ENCODE measurements around the gene WNT7B. TPM values are rescaled to one million over a fixed set of nuclear protein-coding genes. Genes with fewer than 3 reads are reported as not detected.

The WNT7B gene
- total RNA-seq, 1 donor from 2014 or later: 0.15 TPM

DNA sequence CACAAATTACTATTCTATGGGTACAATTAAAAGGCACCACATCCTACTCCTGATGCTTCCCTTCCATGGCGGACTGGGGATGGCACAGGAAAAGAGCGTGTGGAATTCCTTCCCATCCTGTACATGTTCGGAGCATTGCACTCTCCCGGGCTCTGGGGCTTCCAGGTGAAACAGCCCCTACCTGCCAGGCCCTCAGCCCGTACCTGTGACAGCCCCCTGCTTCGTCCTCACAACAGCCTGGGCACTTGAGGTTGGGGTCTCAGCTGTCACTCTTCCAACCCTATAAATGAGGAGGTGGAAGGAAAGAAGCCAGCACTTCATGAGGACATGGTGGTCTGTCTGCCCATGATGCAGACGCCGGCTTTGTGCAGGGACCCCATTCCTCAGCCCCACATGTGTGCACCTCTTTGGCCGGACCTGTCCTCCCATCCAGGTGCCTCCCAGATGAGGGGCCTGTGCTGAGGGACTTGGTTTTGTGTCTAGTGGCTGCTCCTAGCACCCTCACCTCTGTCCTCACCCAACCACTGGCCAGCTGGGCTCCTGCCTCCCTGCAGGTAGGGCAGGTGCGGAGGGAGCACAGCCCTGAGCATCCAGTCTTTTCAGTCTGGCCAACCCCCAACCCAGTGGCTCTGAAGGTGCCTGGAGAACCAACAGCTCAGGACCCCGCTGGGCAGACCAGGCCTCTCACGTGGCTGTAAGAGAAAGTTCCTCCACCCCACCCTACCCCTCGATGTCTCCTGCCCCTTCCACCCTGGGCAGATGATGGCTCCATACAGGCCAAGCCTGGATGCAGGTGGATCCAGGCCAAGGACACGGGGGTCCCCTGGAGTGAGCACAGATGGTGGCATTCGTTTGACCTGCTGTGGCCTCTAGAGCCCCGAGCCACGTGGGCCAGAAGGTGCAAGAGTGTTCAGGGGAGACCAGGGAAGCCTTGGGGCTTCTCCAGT lies 23.4 kb upstream of the WNT7B start:
- no peaks in the 10 kb centered on the region for H3K27me3 Mint-ChIP-seq (ENCODE audit: low read depth)
- DNase-seq (ENCODE audit: low spot score): peak; percentile 73
- no peak overlapping the region for H3K27ac Mint-ChIP-seq (ENCODE audit: unreplicated experiment)
- H3K4me3 Mint-ChIP-seq (ENCODE audit: unreplicated experiment): no peak overlapping the region
- TF ChIP-seq, protein P1, sequence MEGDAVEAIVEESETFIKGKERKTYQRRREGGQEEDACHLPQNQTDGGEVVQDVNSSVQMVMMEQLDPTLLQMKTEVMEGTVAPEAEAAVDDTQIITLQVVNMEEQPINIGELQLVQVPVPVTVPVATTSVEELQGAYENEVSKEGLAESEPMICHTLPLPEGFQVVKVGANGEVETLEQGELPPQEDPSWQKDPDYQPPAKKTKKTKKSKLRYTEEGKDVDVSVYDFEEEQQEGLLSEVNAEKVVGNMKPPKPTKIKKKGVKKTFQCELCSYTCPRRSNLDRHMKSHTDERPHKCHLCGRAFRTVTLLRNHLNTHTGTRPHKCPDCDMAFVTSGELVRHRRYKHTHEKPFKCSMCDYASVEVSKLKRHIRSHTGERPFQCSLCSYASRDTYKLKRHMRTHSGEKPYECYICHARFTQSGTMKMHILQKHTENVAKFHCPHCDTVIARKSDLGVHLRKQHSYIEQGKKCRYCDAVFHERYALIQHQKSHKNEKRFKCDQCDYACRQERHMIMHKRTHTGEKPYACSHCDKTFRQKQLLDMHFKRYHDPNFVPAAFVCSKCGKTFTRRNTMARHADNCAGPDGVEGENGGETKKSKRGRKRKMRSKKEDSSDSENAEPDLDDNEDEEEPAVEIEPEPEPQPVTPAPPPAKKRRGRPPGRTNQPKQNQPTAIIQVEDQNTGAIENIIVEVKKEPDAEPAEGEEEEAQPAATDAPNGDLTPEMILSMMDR (IDR thresholded peaks at IDR 0.05): no peak
- peaks cover 80% of the 10 kb centered on the region for H3K4me1 Mint-ChIP-seq (ENCODE audit: low read depth)
- no peaks in the 10 kb centered on the region for H3K9me3 Mint-ChIP-seq (ENCODE audit: low read depth)
- no peaks in the 10 kb centered on the region for H3K36me3 Mint-ChIP-seq (ENCODE audit: low read depth)

DNA sequence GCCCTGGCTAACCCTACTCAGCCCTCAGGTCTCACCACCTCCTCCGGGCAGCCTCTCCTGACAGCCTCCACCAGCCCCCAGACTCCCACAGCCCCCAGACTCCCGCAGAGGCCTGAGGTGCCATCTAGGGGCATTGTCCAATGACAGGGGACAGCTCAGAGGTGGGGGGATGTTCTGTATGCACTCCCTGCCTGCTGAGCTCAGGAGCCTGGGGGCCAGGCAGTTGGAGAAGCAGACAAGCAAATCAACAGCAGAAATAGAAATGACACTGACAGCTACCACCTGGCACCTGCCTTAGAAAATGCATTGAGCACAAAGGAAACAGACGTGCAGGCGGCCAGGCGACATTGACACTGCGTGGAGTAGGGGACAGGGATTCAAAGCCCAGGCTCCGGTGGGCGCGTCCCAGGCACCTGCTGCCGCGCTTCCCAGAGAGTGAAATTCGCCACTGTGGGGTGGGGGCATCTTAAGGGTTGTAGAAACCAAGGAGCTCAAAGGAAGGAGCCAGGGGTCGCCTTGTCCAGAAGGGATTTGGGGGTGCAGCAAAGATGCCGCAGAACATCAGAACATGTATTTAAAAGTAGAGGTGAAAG lies 22.5 kb upstream of the WNT7B start:
- no peaks in the 10 kb centered on the region for H3K9me3 Mint-ChIP-seq (ENCODE audit: low read depth)
- H3K4me1 Mint-ChIP-seq (ENCODE audit: low read depth): peaks cover 83% of the 10 kb centered on the region
- TF ChIP-seq, protein P1 (IDR thresholded peaks at IDR 0.05): no peak
- H3K4me3 Mint-ChIP-seq (ENCODE audit: unreplicated experiment): no peak overlapping the region
- no peaks in the 10 kb centered on the region for H3K36me3 Mint-ChIP-seq (ENCODE audit: low read depth)
- no peaks in the 10 kb centered on the region for H3K27me3 Mint-ChIP-seq (ENCODE audit: low read depth)
- no peak overlapping the region for H3K27ac Mint-ChIP-seq (ENCODE audit: unreplicated experiment)
- peak; percentile 73 for DNase-seq (ENCODE audit: low spot score)

DNA sequence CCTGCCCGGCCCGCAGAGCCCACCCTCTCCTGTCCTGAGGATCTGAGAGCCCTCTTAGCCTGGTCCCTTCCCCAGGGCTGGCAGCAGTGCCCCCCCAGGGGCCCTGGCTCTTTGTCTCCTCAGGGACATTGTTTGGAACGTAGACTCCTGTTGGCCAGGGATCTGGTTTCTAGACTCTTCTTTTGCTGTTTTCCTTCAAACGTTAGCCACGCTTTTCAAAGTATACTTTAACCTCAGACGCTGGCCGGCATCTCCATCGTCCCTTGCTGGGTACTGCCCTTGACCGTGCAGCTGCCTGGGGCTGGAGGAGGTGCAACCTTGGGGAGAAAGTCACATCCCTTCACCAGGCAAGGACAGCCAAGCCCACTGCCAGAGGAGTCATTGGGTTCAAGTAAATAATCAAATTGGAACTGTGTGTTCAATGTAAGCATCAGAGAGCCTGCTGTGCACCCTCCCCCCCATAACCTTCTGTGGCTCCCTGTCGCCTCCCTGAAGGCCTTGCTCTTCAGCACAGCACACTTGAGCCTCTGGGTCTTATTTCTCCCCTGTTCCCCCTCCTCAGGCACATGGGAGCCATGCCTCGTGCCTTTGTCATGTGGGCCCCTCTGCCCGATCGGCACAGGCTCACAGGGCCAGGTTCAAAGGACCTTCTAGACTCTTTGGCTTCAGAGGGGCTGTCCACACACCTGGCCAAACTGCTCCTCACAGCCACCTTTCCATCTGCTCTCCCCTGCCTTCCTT lies 21.8 kb upstream of the WNT7B start:
- Mint-ChIP-seq H3K36me3 (ENCODE audit: low read depth) (no peaks in the 10 kb centered on the region), H3K4me3 (ENCODE audit: unreplicated experiment) (no peak overlapping the region), H3K4me1 (ENCODE audit: low read depth) (peaks cover 77% of the 10 kb centered on the region), H3K27ac (ENCODE audit: unreplicated experiment) (no peak overlapping the region), H3K27me3 (ENCODE audit: low read depth) (no peaks in the 10 kb centered on the region), H3K9me3 (ENCODE audit: low read depth) (no peaks in the 10 kb centered on the region)
- TF ChIP-seq, protein P1 (IDR thresholded peaks at IDR 0.05): no peak
- peak; percentile 76 for DNase-seq (ENCODE audit: low spot score)

DNA sequence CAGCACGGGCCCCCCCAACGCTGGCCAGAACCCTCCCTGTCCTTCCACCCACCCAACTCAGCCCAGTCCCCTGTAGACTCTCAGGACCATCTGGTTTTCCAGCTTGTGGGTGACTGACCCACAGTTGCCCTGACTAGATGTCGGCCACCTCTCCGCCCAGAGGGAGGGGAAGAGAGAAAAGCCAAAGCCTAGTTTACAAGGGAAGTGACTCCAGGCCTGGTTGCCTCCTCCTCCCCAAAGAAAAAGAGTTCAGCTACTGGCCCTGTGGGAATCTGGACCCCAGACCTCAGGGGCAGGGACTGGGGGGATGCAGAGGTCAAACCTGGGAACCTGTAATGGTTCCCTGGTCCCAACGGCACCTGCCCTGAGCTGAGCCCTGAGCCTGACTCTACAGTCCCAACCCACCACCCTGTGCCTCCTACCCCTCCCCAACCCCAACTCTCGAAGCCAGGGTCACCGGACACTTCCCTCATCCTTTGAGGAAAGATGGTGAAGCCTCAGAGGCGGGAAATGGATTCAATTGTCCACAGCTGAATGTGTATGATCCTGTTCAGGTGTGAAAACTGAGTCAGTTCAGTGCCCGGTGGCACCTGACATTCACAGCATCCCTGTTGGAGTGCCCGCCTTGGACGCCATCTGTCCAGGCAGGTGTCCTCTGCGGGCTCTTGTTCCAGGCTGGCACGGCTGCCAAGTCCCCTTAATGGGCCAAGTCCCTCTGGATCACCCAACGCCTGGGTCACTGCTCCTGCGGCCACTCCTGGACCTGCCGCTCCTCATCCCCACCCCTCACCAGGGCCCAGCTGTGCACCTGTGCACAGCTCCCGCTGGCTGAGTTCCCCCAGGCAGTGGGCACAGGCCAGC lies 21.0 kb upstream of the WNT7B start:
- Mint-ChIP-seq H3K27ac (ENCODE audit: unreplicated experiment) (peak overlapping the region; percentile 82), H3K36me3 (ENCODE audit: low read depth) (no peaks in the 10 kb centered on the region), H3K4me1 (ENCODE audit: low read depth) (peaks cover 71% of the 10 kb centered on the region), H3K27me3 (ENCODE audit: low read depth) (no peaks in the 10 kb centered on the region), H3K9me3 (ENCODE audit: low read depth) (no peaks in the 10 kb centered on the region), H3K4me3 (ENCODE audit: unreplicated experiment) (no peak overlapping the region)
- TF ChIP-seq, protein P1 (IDR thresholded peaks at IDR 0.05): no peak
- peak; percentile 83 for DNase-seq (ENCODE audit: low spot score)
